Measurements from ENCODE around the gene EMC6. TPM values are rescaled to one million over a fixed set of nuclear protein-coding genes. Genes with fewer than 3 reads are reported as not detected.

The EMC6 gene
- total RNA-seq, 1 donor: 13.8 TPM

- Histone ChIP-seq H4K20me1 (ENCODE audit: insufficient read depth, low read length) (peaks cover 44% of the 10 kb centered on the region), H3K27me3 (ENCODE audit: insufficient read depth, low read length) (no peaks in the 10 kb centered on the region), H3K4me2 (ENCODE audit: insufficient read depth, low read length) (peak overlapping the region; percentile 100), H3K9me3 (ENCODE audit: low read depth, low read length) (no peaks in the 10 kb centered on the region), H3K27ac (ENCODE audit: low read depth, low read length) (peak overlapping the region; percentile 82), H3K4me3 (ENCODE audit: insufficient read depth, low read length) (peak overlapping the region; percentile 99), H3K36me3 (ENCODE audit: insufficient read depth, low read length) (peaks cover 22% of the 10 kb centered on the region), H3K4me1 (ENCODE audit: insufficient read depth, low read length) (peaks cover 25% of the 10 kb centered on the region), H2AFZ (ENCODE audit: low read length) (peak overlapping the region; percentile 74), H3K79me2 (ENCODE audit: insufficient read depth, low read length) (peaks cover 63% of the 10 kb centered on the region)
- TF ChIP-seq CTCF (IDR thresholded peaks at IDR 0.05; ENCODE audit: extremely low read depth, low read depth, low read length): no peak
- DNase-seq (ENCODE audit: insufficient read length, low spot score, missing footprints): peak; percentile 99
Measured at GRCh38 chr17:3667366-3668278, 990 bp upstream of the EMC6 start.

DNA sequence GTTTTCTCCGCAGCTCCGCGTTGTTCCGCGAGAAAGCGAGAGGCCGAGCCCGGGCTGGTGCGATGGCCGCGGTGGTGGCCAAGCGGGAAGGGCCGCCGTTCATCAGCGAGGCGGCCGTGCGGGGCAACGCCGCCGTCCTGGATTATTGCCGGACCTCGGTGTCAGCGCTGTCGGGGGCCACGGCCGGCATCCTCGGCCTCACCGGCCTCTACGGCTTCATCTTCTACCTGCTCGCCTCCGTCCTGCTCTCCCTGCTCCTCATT is 404 bp downstream of the EMC6 start:
- Histone ChIP-seq H2AFZ (ENCODE audit: low read length) (peak overlapping the region; percentile 91), H3K27ac (ENCODE audit: low read depth, low read length) (peak overlapping the region; percentile 83)

GRCh38 chr17:3669548-3669947 is 936 bp downstream of the EMC6 start:
- Histone ChIP-seq H3K9me3 (ENCODE audit: low read depth, low read length) (no peaks in the 10 kb centered on the region), H3K27ac (ENCODE audit: low read depth, low read length) (peak overlapping the region; percentile 83), H3K4me1 (ENCODE audit: insufficient read depth, low read length) (peaks cover 25% of the 10 kb centered on the region), H2AFZ (ENCODE audit: low read length) (no peak overlapping the region), H3K79me2 (ENCODE audit: insufficient read depth, low read length) (peaks cover 51% of the 10 kb centered on the region), H3K4me3 (ENCODE audit: insufficient read depth, low read length) (peak overlapping the region; percentile 99), H4K20me1 (ENCODE audit: insufficient read depth, low read length) (peaks cover 31% of the 10 kb centered on the region), H3K36me3 (ENCODE audit: insufficient read depth, low read length) (peaks cover 12% of the 10 kb centered on the region), H3K27me3 (ENCODE audit: insufficient read depth, low read length) (no peaks in the 10 kb centered on the region), H3K4me2 (ENCODE audit: insufficient read depth, low read length) (peak overlapping the region; percentile 88)
- no peak for DNase-seq (ENCODE audit: insufficient read length, low spot score, missing footprints)
- TF ChIP-seq CTCF (IDR thresholded peaks at IDR 0.05; ENCODE audit: extremely low read depth, low read depth, low read length): no peak

More for the DNA sequence above, 404 bp downstream of the EMC6 start:
- no peak for TF ChIP-seq CTCF (IDR thresholded peaks at IDR 0.05; ENCODE audit: extremely low read depth, low read depth, low read length)
- Histone ChIP-seq H3K79me2 (ENCODE audit: insufficient read depth, low read length) (peaks cover 56% of the 10 kb centered on the region), H3K27me3 (ENCODE audit: insufficient read depth, low read length) (no peaks in the 10 kb centered on the region), H4K20me1 (ENCODE audit: insufficient read depth, low read length) (peaks cover 37% of the 10 kb centered on the region), H3K4me3 (ENCODE audit: insufficient read depth, low read length) (peak overlapping the region; percentile 99), H3K9me3 (ENCODE audit: low read depth, low read length) (no peaks in the 10 kb centered on the region), H3K4me2 (ENCODE audit: insufficient read depth, low read length) (peak overlapping the region; percentile 88), H3K36me3 (ENCODE audit: insufficient read depth, low read length) (peaks cover 17% of the 10 kb centered on the region), H3K4me1 (ENCODE audit: insufficient read depth, low read length) (peaks cover 25% of the 10 kb centered on the region)
- DNase-seq (ENCODE audit: insufficient read length, low spot score, missing footprints): no peak

DNA sequence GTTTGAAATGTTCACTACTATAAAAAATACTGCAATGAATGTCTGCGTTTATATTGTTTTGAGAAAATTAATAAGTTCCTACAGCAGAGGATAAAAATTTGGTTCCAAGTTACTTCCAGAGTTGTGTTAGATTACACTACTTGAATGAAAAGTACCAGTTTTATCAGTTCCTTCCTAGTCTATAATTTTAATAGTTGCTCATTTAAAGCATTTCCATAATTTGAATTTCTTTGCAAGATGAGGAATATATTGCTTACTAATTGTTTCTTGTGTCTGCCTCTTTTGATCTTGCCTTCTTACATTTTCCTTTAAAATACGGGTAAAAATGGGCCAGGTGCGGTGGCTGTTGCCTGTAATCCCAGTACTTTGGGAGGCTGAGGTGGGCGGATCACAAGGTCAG is 4.0 kb downstream of the EMC6 start:
- Histone ChIP-seq H3K9me3 (ENCODE audit: low read depth, low read length) (no peaks in the 10 kb centered on the region), H3K4me1 (ENCODE audit: insufficient read depth, low read length) (peaks cover 8% of the 10 kb centered on the region), H3K36me3 (ENCODE audit: insufficient read depth, low read length) (peaks cover 6% of the 10 kb centered on the region), H3K27me3 (ENCODE audit: insufficient read depth, low read length) (no peaks in the 10 kb centered on the region), H3K4me2 (ENCODE audit: insufficient read depth, low read length) (no peak overlapping the region), H3K4me3 (ENCODE audit: insufficient read depth, low read length) (no peak overlapping the region), H3K79me2 (ENCODE audit: insufficient read depth, low read length) (peaks cover 23% of the 10 kb centered on the region), H2AFZ (ENCODE audit: low read length) (no peak overlapping the region), H3K27ac (ENCODE audit: low read depth, low read length) (no peak overlapping the region), H4K20me1 (ENCODE audit: insufficient read depth, low read length) (peaks cover 8% of the 10 kb centered on the region)
- no peak for DNase-seq (ENCODE audit: insufficient read length, low spot score, missing footprints)
- TF ChIP-seq CTCF (IDR thresholded peaks at IDR 0.05; ENCODE audit: extremely low read depth, low read depth, low read length): no peak
